Tibial nerve (tissue), 4 donors: ENCODE results near the gene ACBD3. TPM values are rescaled to one million over a fixed set of nuclear protein-coding genes. Genes with fewer than 3 reads are reported as not detected.

Experiments
- DNase-seq, 2 donors: peaks; one replicate each; pipeline ENCODE4 v3.0.0-alpha.2; 2019; ENCODE audit warnings: low spot score in 2 of 2
- H3K27ac ChIP-seq, 4 donors: fragments of 200-600 bp; sonication (generic) in 3 of 4; one replicate each; pipeline ENCODE4 v1.5.1; 2017 to 2019; ENCODE audit warnings: mild to moderate bottlenecking in 1 of 4
- H3K27me3 ChIP-seq, 2 donors: fragments of 200-600 bp; sonication (generic) in 1 of 2; one replicate each; pipeline versions ENCODE4 v1.5.1 to v1.6.0; 2017 to 2019
- H3K36me3 ChIP-seq, 3 donors: fragments of 200-600 bp; sonication (generic); one replicate each; pipeline ENCODE4 v1.5.1; 2018 to 2019
- H3K4me1 ChIP-seq, 4 donors: fragments of 200-600 bp; sonication (generic) in 3 of 4; one replicate each; pipeline ENCODE4 v1.5.1; 2017 to 2019
- H3K4me3 ChIP-seq, 4 donors: fragments of 200-600 bp; sonication (generic) in 3 of 4; one replicate each; pipeline ENCODE4 v1.5.1; 2017 to 2019; ENCODE audit warnings: mild to moderate bottlenecking in 1 of 4, moderate library complexity in 1 of 4
- H3K9me3 ChIP-seq, 4 donors: fragments of 200-600 bp; sonication (generic) in 3 of 4; one replicate each; pipeline ENCODE4 v1.5.1; 2017 to 2019
- CTCF ChIP-seq, 5 experiments: fragments of 200-600 bp in 3 of 5; fragments of 450-650 bp in 2 of 5; sonication (generic) in 3 of 5; IDR thresholded peaks; one replicate each; pipeline ENCODE4 v1.5.1; 2016 to 2019; ENCODE audit warnings: antibody characterized with exemption in 5 of 5, mild to moderate bottlenecking in 3 of 5, moderate library complexity in 2 of 5
- EP300 ChIP-seq, 2 donors: sonication (generic); formaldehyde crosslinking; IDR thresholded peaks; one replicate each; pipeline ENCODE4 v1.6.1; 2017; ENCODE audit warnings: antibody characterized with exemption in 2 of 2, mild to moderate bottlenecking in 1 of 2
- POLR2A ChIP-seq, 2 donors: fragments of 450-650 bp; IDR thresholded peaks; one replicate each; pipeline ENCODE4 v1.6.1; 2017; ENCODE audit warnings: antibody characterized with exemption in 2 of 2, mild to moderate bottlenecking in 2 of 2, moderate library complexity in 2 of 2
- WGBS, 2 donors: methylation state at CpG; one replicate each; pipeline ENCODE4 v1.1.5; 2018; 5-methylcytosine and 5-hydroxymethylcytosine counted together
- total RNA-seq, 4 donors: library from RNA; depleted of rRNA; stranded (reverse); fragments of >200 nt; gene quantifications; one replicate each; pipeline ENCODE4 v1.1.0, GENCODE V29; 2016

ACBD3 gene
- total RNA-seq, 4 donors from 2014 or later: 41.4 to 54.9 (median 45.4) TPM

- 7 to 21% methylated on average over 8 to 30 of the region's 62 CpGs for WGBS, 2 donors
- Histone ChIP-seq H3K36me3 (no peaks in the 10 kb centered on the region), H3K4me3 (peak within 1 kb of the TSS in 3 of 4 donors; percentile 9 to 50 (median 41)), H3K27me3 (peaks cover 0 to 33% of the 10 kb centered on the region in 2 donors), H3K4me1 (peaks cover 0 to 13% (median 2%) of the 10 kb centered on the region in 4 donors), H3K9me3 (no peaks in the 10 kb centered on the region), H3K27ac (no peak within 1 kb of the TSS)
- DNase-seq: no peak
- TF ChIP-seq EP300 (IDR thresholded peaks at IDR 0.05) (no peak), POLR2A (IDR thresholded peaks at IDR 0.05) (no peak), CTCF (IDR thresholded peaks at IDR 0.05) (no peak)
Observed at GRCh38 chr1:226223157-226223785, 36.7 kb upstream of the ACBD3 start, which contains the start of gene MIXL1. TSS of gene MIXL1 (plus strand) at chr1:226223664. CDS start at chr1:226223682, 18 bp downstream.

- peaks cover 0 to 13% (median 2%) of the 10 kb centered on the region in 4 donors for H3K4me1 ChIP-seq
- TF ChIP-seq POLR2A (IDR thresholded peaks at IDR 0.05): no peak
- no peak for TF ChIP-seq EP300 (IDR thresholded peaks at IDR 0.05)
- TF ChIP-seq CTCF (IDR thresholded peaks at IDR 0.05): no peak
- no peak overlapping the region for H3K4me3 ChIP-seq
- 91 to 92% methylated on average over 10 of the region's 10 CpGs for WGBS, 2 donors
- no peaks in the 10 kb centered on the region for H3K36me3 ChIP-seq
- peaks cover 0 to 33% of the 10 kb centered on the region in 2 donors for H3K27me3 ChIP-seq
- no peak overlapping the region for H3K27ac ChIP-seq
- H3K9me3 ChIP-seq: no peaks in the 10 kb centered on the region
- no peak for DNase-seq
Observed at GRCh38 chr1:226222686-226223085, 36.1 kb upstream of the ACBD3 start.

DNA sequence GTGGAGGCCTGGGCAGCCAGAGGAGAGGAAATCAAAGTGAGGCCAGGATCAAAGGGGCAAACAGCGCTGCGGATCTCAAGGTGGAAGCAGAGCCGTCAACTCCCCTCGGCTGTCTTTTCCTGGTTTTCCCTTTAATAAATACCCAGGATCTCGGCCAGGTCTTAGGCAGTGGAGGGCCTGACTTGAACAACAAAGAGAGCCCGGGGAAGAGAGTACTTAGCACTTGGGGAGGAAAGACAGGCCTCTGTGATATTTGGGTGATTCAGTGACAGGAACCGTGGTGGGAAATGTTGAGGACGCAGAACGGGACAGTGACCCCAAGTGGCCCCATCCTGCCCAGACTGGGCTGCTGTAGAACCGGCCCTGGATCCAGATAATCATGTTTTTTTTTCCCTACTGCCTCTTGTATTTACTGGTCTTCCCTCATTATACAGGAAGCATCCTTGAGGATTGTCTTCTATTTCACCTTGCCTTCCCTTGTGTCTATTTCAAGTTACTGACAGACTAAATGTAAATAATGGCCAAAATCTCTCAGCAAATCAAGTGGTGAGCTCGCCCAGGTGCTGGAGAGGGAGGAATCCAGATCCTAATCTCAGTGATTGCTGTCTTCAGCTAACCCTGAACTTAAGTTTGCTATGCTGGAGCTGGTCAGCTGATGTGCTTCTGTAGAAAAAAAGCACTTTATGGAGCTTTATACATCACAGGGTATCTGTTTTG is 34.1 kb upstream of the ACBD3 start:
- Histone ChIP-seq H3K4me1 (peaks cover 0 to 13% (median 2%) of the 10 kb centered on the region in 4 donors), H3K9me3 (no peaks in the 10 kb centered on the region), H3K4me3 (no peak overlapping the region), H3K27ac (no peak overlapping the region), H3K36me3 (no peaks in the 10 kb centered on the region), H3K27me3 (peaks cover 0 to 29% of the 10 kb centered on the region in 2 donors)
- DNase-seq: no peak
- TF ChIP-seq POLR2A (IDR thresholded peaks at IDR 0.05): no peak
- no peak for TF ChIP-seq EP300 (IDR thresholded peaks at IDR 0.05)
- no peak for TF ChIP-seq CTCF (IDR thresholded peaks at IDR 0.05)
- 39 to 45% methylated on average over 11 of the region's 11 CpGs for WGBS, 2 donors

GRCh38 chr1:226217273-226217672 is 30.7 kb upstream of the ACBD3 start:
- 62 to 74% methylated on average over 10 of the region's 10 CpGs for WGBS, 2 donors
- no peak for DNase-seq

More at GRCh38 chr1:226217273-226217672, 30.7 kb upstream of the ACBD3 start:
- no peaks in the 10 kb centered on the region for H3K4me1 ChIP-seq
- no peaks in the 10 kb centered on the region for H3K36me3 ChIP-seq
- H3K27me3 ChIP-seq: no peaks in the 10 kb centered on the region
- TF ChIP-seq CTCF (IDR thresholded peaks at IDR 0.05) (no peak), POLR2A (IDR thresholded peaks at IDR 0.05) (no peak), EP300 (IDR thresholded peaks at IDR 0.05) (no peak)
- H3K9me3 ChIP-seq: no peaks in the 10 kb centered on the region
- no peak overlapping the region for H3K27ac ChIP-seq
- no peak overlapping the region for H3K4me3 ChIP-seq
